ENCODE data around the gene CHRNA9.
"Not testable (repeated sequence)": the region's sequence is repeated elsewhere in the genome, so short reads cannot be mapped to it uniquely, and the experiment has no call there.

CHRNA9 gene

DNA sequence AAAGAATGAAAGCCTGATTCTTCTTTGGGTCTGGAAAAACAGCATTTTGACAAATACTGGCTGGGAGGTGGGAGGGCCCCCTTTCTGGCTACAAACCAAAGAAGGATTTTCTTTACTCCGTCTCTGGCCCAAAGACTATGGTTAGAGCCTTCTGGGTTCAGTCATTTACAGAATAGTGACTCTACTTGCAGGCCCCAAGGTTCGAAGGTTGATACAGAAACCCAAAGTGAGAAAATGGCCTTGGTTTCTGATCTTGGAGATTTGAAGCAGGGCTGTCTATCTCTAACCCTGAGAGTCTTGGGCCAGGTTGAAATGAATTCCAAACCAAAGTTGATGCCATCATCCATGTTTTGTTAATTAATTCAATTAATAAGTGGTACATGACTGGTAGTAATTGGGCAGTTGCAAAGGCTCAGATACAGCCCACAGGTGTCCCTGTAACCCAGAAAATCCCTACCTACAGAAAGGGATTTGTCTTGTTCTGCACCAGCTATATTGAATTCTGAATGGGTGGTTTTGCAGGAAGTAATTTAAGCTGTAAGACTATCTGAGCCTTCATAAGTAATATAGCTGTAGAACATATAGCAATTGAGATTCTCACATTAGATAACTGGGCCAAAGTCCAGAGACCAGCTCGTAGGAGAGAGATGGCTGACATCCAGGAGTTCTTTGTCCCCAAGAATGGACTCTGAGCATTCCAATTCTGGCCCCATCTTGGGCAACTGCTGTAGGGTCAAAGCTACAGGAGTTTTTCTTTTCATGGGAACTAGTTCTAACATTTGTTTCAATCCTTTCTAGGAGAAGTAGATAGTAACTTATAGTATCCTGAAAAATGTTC, 34.5 kb downstream of the CHRNA9 start:
- intact Hi-C loops (cut with DNase I) = no loop called here
- DNase-seq = no peak

DNA sequence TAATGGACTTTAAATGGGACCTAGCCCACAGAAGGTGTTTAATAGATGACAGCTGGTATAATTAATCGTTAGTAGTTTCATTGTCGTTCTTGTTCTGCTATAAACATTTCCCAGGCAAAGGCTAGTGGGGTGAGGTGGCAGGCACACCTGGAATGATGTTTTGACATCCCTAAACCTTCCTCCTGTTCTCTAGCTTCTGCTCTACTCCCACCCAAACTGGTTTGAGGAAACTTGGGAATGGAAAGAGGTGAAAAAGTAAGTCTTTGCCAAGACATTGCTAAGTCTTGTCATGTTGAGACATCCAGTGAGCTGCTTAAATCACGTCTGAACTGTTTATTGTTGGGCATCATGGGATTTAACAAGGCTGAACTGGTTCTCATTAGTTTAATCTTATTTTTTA, 37.5 kb downstream of the CHRNA9 start:
- intact Hi-C loops (cut with DNase I) = no loop called here

DNA sequence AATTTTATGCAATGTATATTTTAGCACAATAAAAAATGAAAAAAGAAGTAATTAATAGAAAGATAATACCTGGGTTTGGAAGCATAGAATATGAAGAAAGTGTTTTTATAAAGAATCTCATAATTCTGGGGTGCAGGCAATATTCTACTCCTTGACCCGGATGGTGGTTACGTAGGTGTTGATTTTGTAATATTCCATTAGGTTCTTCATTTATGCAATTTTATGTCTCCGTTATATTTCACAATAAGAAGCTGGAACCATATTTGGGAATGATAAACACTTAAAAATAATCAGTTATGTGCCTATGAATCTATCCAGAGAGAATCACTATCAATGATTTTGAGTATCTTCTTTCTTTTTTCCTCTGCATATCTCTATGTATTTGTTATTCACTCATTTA, 38.5 kb downstream of the CHRNA9 start:
- no peak for DNase-seq
- intact Hi-C loops (cut with DNase I) = no loop called here

More for the DNA sequence above, 37.5 kb downstream of the CHRNA9 start:
- no peak for DNase-seq

DNA sequence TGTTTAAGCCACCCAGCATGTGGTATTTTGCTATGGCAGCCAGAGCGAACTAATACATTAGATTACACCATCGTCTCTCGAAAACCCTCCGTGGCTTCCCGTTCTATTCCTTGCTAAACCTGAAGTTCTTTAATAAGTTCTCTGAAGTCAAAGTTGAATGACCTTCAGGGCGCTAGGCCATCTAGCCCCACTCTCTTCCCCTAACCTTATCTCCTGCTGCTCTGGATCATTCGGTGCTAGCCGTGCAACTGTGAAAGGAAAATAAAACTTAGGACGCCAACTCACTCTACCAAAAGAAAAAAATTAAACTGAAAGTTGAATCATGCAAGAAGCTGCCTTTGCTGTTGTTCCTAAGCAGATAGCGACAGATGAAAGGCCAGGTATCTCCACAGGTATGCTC, 40.0 kb downstream of the CHRNA9 start:
- no peak for DNase-seq
- intact Hi-C loops (cut with DNase I) = no loop called here

DNA sequence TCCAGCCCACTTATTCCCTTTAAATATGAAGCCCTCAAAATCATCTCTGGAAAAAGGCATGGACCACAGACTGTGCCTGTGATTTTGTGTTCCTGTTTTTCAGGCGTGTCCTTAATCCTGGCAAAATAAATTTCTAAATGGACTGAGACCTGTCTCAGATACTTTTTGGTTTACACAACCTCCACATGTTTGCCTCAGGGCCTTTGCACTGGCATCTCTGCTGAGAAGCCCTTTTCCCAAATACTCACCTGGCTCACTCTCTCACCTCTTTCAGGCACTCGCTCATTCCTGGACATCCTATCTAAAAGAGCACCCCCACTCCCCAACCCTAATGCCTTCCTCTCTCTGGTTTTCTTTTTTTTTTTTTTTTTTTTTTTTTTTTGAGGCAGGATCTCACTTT, 40.5 kb downstream of the CHRNA9 start:
- intact Hi-C loops (cut with DNase I) = no loop called here

DNA sequence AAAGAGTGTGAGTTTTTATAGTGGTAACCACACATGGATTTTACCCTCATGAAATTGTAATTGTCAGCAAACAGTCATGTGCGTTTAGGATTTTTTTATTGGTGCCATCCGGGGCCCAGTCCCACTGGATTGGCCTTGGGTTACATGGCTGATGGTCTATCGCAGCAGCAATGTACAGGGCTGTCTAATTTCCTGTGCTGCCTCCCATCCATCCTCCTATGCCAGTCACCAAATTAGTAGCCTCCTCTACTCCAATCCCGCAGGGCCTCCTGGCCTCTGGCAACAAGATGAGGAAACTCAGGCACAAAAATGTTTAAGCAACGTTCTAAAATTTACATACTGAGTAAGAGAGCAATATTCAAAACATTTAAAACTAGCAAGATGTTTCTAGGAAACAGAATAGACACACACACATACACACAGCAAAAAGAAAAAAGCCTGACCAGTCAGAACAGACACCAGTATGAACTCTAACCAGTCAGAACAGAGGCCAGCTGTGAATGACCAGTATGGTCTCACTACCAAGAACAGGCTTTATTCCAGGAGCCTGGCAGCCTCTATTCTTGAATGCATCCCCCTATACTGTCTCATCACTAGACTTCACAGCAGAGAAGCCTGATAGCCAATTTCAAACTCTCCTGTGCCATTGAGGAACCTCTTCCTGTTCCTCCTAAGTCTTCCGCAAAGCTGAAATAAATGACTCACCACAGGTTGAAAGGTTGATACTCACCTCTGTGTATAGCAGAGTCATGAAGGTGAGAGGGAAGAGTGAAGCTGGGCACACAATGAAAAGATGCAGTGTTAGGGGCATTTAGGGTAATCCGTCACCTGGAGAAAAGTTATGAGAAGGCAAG, 42.6 kb downstream of the CHRNA9 start:
- intact Hi-C loops (cut with DNase I) = no loop called here

More for the DNA sequence above, 40.5 kb downstream of the CHRNA9 start:
- no peak for DNase-seq

DNA sequence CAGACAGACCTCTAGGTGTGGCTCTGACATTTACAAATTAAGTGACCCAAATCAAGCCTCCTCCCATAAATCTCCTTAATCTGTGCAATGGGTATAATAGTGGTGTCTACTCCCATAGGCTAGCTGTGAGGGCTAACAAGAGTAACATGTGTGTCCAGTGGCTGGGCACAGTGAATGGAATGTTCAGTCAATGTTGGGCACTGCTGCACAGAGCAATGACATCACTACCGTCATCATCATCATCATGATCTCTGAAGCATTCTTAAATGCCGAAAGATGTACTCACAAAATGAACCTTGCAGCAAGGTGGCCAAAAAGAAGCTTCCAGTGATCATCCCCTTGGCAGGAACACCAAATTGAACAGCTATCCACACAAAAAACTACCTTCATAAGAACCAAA, 43.5 kb downstream of the CHRNA9 start:
- intact Hi-C loops (cut with DNase I) = no loop called here

More for the DNA sequence above, 42.6 kb downstream of the CHRNA9 start:
- no peak for DNase-seq

DNA sequence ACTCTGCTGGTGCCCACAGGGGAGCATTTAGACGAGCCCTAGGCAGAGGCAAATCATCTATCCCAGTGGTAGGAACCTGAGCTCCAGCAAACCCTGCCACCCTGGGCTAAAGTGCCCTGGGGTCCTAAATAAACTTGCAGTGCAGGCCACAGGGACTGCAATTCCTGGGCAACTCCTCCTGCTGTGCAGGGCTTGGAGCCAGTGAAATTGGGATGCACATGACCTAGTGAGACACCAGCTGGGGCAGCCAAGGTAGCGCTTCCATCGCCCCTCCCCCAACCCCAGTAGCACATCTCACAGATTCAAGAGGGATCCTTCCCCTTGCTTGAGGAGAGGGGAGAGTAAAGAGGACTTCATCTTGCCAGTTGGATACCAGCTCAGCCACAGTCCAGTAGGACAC, 44.1 kb downstream of the CHRNA9 start:
- intact Hi-C loops (cut with DNase I) = no loop called here
- DNase-seq = no peak

More for the DNA sequence above, 43.5 kb downstream of the CHRNA9 start:
- no peak for DNase-seq

DNA sequence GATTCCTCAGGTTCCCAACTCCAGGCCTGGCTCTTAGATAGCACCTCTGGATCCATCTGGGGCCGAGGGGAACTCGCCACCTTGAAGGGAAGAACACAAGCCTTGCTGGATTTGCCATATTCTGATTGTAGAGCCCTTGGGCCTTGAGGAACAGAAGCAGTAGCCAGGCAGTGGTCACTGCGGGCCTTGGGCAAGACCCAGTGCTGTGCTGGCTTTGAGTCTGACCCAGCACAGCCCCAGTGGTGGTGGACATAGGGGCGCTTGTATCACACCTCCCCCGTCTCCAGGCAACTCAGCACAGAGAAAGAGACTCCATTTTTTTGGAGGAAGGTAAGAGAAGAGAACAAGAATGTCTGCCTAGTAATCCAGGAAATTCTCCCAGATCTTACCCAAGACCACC, 45.5 kb downstream of the CHRNA9 start:
- intact Hi-C loops (cut with DNase I) = no loop called here
- no peak for DNase-seq

DNA sequence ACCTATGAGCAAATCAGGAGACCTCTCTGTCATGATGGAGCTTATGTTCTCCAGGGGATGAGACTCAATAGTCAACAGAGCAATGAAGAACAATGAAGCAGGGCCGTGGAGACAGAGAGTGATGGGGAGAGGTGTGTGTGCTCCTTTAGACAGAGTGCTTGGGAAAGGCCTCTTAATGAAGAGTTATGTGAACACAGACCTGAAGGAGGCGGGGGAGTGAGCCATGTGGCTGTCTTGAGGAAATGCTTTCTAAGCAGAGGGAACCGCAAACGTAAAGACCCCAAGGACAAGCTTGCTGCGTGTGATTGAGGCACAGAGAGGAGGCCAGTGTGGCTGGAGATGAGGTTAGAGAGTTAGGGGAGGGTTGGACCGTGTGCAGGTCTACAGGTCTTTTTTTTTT, 53.1 kb downstream of the CHRNA9 start:
- intact Hi-C loops (cut with DNase I) = no loop called here
- DNase-seq = no peak

DNA sequence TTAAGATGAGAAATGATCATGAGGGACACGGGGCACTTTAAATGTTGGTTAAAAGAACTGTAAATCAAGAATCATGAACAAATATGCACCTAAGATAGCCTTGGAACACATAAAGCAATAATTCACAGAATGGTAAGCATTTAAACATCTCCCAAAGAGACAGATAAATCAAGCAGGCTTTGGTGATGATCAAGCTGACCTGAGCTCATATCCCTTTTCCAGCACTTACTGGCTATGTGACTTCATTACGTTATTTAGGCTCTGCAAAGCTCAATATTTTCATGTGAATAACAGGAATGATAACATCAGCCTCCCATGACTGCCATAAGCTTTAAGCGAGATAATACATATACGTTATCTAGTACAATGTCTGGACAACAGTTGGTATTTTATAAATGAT, 54.9 kb downstream of the CHRNA9 start:
- no peak for DNase-seq
- intact Hi-C loops (cut with DNase I) = no loop called here

DNA sequence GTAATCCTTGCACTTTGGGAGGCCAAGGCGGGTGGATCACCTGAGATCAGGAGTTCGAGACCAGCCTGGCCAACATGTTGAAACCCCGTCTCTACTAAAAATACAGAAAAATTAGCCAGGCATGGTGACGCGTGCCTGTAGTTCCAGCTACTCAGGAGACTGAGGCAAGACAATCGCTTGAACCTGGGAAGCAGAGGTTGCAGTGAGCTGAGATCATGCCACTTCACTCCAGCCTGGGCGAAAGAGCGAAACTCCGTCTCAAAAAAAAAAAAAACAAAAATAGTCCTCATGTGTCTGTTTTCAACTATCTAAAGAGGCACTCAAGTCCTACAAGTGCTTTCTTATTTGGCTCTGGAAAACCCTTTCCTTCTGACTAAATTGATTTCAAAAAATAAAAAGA, 57.1 kb downstream of the CHRNA9 start:
- DNase-seq; intact Hi-C loops (cut with DNase I): not testable (repeated sequence)

DNA sequence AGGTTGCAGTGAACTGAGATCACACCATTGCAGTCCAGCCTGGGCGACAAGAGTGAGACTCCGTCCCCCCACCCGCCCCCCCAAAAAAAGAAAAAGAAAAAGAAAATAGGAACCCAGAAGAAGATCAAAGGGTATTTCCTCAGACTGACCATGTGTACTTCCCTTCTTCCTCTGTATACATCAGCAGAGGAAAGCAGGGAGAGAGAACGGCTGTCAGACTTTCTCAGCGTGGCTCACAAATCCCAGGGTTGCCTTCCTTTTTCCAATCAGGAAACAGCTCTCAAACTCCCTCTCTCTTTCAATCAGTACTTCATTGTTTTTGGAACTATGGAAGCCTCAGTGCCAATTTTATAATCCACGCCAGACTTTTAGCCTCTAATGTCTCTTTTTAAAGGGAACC, 59.1 kb downstream of the CHRNA9 start:
- intact Hi-C loops (cut with DNase I) = no loop called here
- DNase-seq = no peak

DNA sequence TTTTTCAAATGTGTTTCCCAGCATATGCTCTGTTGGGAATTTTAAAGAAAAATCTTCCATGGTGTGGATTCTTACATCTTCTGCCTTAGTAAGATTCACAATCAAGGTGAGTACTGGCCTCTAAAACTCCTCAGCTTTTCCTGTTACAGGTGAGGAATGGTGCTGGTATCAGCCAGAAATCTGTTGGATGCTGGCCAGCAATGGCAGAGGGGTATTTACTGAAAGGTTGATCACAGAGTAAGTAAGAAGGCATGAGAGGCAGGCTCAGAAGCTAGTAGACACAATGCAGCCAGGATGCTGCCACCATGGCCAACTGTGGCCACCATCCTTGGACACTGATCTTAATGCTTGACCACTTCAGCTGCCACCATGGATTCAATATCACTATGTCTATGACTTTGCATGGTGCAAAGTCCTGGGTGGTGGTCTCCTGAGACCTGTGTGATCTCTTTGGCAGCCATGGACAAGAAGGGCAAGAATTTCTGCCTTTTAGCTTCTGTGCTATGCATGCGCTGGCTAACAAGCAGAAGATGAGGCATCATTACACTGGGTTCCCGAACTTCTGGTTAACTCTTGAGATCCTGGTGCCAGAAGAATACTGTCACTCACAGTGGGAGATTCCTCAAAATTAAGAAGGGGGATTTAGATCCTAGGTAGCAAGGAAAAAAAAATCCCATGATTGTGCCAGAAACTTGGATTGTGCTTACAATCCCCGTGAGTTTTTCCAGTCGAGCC, 60.2 kb downstream of the CHRNA9 start:
- intact Hi-C loops (cut with DNase I) = no loop called here
- DNase-seq = no peak

DNA sequence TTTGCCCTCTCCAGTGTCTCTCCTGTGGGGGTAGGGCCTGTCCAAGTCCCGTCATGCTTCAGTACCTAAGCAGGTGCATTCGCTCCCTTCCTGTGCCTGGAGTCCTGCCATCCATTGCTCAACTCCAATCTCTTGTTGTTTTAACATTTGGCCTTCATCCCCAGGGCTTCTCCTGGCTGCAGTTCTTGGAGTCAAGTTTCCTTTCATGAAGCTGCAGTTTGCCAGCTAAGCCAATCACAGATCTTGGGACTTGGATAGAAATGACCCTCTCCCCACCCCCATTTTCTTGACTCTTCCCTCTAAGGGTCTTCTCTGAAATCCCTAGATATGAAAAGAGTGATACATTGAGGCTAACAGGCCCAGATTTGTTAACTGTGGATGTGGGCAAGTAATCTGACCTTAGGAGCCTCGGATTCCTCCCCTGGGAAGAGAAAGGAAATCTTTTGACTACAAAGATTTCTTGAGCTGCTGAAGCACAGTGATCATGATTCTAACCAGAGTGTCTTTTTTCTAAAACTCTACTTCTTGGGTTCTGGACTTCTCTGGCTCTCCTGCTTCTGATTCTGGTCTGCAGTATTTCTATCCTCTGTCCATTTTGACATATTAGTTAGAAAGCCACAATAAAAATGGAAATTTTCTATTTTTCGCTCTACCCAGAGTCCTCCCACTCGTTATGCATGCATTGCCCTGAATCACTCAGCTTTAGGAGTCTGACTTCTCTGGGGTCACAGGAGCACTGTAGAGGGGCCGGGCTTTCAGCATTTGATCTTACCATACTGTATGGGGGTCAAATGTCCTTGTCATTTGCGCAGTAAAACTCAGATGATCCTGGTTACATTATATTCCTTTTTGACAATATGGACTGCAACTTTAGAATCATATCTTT, 61.0 kb downstream of the CHRNA9 start:
- intact Hi-C loops (cut with DNase I) = no loop called here
- DNase-seq = no peak

DNA sequence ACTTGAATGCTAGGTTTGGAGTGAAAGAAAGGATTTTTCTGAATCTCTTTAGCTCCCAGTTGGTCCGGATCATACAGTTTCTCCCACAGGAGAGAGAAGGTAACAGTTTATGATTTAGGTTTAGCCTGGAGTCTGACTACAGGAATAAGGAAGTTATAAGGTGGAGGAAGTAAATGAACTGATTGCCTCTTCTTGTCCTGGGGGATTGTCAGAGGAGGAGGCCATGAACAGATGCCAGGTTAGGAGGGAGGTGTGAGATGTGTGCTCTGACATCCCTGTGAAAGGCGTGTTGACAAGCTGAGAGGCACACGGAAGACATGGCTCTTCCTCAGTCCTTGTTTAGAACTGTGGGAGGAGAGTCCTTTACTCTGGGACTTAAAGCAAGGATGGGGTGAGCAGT, 64.4 kb downstream of the CHRNA9 start:
- intact Hi-C loops (cut with DNase I) = no loop called here
- DNase-seq = no peak

DNA sequence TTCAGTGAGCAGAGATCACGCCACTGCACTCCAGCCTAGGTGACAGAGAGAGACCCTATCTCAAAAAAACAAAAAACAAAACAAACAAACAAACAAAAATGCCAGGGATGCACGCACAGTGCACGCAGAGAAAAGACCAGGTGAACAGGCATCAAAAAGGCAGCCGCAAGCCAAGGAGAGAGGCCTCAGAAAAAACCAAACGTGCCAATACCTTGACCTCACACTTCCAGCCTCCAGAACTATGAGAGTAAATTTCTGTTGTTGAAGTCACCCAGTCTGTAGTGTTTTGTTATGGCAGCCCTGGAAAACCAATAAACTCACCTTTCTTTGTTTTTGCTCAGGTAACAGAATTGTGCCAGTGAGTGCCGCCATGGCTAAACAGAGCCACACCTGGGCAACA, 66.0 kb downstream of the CHRNA9 start:
- intact Hi-C loops (cut with DNase I) = no loop called here
- DNase-seq = no peak

DNA sequence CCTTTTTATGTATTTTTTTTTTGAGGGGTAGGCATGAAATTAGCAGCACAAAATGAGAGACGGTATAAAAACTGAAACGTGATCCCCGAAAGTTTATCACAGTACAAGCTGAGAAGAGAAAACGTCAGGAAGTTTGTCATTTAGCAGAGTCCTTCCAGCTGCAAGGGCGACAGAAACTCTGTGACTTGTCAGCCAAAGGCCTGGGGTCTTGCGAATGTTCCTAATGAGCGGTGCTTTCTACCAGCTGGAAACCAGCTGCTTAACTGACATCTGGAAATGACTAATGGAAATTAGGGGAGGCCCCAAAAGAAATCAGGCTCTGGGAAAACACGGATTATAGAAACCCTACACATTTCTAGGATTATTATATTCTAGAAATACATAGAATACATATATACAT, 66.5 kb downstream of the CHRNA9 start:
- intact Hi-C loops (cut with DNase I) = no loop called here
- DNase-seq = no peak

DNA sequence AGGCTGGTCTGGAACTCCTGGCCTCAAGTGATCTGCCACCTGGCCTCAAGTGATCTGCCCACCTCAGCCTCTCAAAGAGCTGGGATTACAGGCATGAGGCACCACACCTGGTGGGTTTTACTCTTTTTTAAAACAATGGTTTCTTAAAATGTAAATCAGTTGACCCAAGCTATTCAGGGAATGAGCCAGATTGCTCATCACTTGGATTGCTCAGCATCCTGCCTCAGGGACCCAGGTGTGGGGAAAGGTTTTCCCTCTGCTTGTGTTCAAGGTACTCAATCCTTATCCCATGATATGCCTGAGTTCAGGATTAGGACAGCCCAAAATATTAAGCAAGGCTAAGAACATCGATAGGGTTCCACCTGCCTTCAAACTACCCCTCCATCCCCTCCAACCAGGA, 67.4 kb downstream of the CHRNA9 start:
- intact Hi-C loops (cut with DNase I) = no loop called here
- DNase-seq = no peak

Data from head of caudate nucleus (tissue), 42 donors.